Measurements from ENCODE around the gene SNAP29. TPM values are rescaled to one million over a fixed set of nuclear protein-coding genes. Genes with fewer than 3 reads are reported as not detected.

SNAP29 gene
- total and polyA plus RNA-seq, 9 of the 15 experiments (the other 6 are each of a cell fraction or from before 2014, with no cell fraction given) = 19.5 to 250 (median 75.9) TPM

- TF ChIP-seq THAP12 (CRISPR knock-in tag; IDR thresholded peaks at IDR 0.05) = 0 out of 2 replicates have a peak, but pooled peaks have one; percentile 24
- TF ChIP-seq CGGBP1 (CRISPR knock-in tag; IDR thresholded peaks at IDR 0.05) = 0 out of 2 replicates have a peak, but pooled peaks have one; percentile 21
- TF ChIP-seq HDGF (IDR thresholded peaks at IDR 0.05) = no peak
- peak; percentile 59; the same call in 1 of the 2 replicates for TF ChIP-seq IRF2 (CRISPR knock-in tag; IDR thresholded peaks at IDR 0.05)
- no peak for TF ChIP-seq ZNF589 (CRISPR knock-in tag; IDR thresholded peaks at IDR 0.05; ENCODE audit: low read depth)
- TF ChIP-seq ZNF174 (CRISPR knock-in tag; IDR thresholded peaks at IDR 0.05) = no peak
- no peak for TF ChIP-seq XRCC3 (IDR thresholded peaks at IDR 0.05)
- TF ChIP-seq PRDM10 (IDR thresholded peaks at IDR 0.05; ENCODE audit: partially characterized antibody) = peak; percentile 31
- TF ChIP-seq THAP7 (CRISPR knock-in tag; IDR thresholded peaks at IDR 0.05) = no peak
- TF ChIP-seq MYC (IDR thresholded peaks at IDR 0.05; ENCODE audit: low read depth, low read length) = no peak
- TF ChIP-seq MYC (CRISPR knock-in tag; IDR thresholded peaks at IDR 0.05; ENCODE audit: borderline replicate concordance, low read depth) = no peak
- TF ChIP-seq NFATC3 (IDR thresholded peaks at IDR 0.05) = no peak
- TF ChIP-seq RBM39 (optimal IDR thresholded peaks at IDR 0.05; ENCODE audit: low read depth, low read length) = no peak
- no peak for TF ChIP-seq TCF15 (CRISPR knock-in tag; IDR thresholded peaks at IDR 0.05)
- no peak for TF ChIP-seq KDM2B (CRISPR knock-in tag; IDR thresholded peaks at IDR 0.05)
- no peak for TF ChIP-seq TOE1 (IDR thresholded peaks at IDR 0.05; ENCODE audit: borderline replicate concordance)
- no peak for TF ChIP-seq TOE1 (CRISPR knock-in tag; IDR thresholded peaks at IDR 0.05; ENCODE audit: borderline replicate concordance, low read depth)
- no peak for TF ChIP-seq LCOR (CRISPR knock-in tag; IDR thresholded peaks at IDR 0.05)
- TF ChIP-seq HBP1 (CRISPR knock-in tag; IDR thresholded peaks at IDR 0.05) = no peak
- no peak for TF ChIP-seq MTA1 (IDR thresholded peaks at IDR 0.05; ENCODE audit: borderline replicate concordance)
- no peak for TF ChIP-seq ZNF354B (CRISPR knock-in tag; IDR thresholded peaks at IDR 0.05)
Observed at GRCh38 chr22:20815477-20816050, 43.2 kb upstream of the SNAP29 start (continued).
